Thyroid gland (tissue), 4 donors: ENCODE data around the gene SLC38A11.
"Not testable (repeated sequence)": the region's sequence is repeated elsewhere in the genome, so short reads cannot be mapped to it uniquely, and the experiment has no call there.

Experiments
- POLR2A ChIP-seq, 2 donors: fragments of 450-650 bp; IDR thresholded peaks; one replicate each; pipeline ENCODE4 v1.6.1; 2017; ENCODE audit warnings: antibody characterized with exemption in 2 of 2, mild to moderate bottlenecking in 2 of 2, moderate library complexity in 1 of 2
- TF ChIP-seq, protein P1 (sequence below), 6 experiments: fragments of 200-600 bp in 3 of 6; fragments of 450-650 bp in 3 of 6; sonication (generic) in 3 of 6; IDR thresholded peaks; one replicate each; pipeline ENCODE4 v1.5.1; 2016 to 2019; ENCODE audit warnings: antibody characterized with exemption in 6 of 6, mild to moderate bottlenecking in 2 of 6, inconsistent platforms in 1 of 6, moderate library complexity in 1 of 6

DNA sequence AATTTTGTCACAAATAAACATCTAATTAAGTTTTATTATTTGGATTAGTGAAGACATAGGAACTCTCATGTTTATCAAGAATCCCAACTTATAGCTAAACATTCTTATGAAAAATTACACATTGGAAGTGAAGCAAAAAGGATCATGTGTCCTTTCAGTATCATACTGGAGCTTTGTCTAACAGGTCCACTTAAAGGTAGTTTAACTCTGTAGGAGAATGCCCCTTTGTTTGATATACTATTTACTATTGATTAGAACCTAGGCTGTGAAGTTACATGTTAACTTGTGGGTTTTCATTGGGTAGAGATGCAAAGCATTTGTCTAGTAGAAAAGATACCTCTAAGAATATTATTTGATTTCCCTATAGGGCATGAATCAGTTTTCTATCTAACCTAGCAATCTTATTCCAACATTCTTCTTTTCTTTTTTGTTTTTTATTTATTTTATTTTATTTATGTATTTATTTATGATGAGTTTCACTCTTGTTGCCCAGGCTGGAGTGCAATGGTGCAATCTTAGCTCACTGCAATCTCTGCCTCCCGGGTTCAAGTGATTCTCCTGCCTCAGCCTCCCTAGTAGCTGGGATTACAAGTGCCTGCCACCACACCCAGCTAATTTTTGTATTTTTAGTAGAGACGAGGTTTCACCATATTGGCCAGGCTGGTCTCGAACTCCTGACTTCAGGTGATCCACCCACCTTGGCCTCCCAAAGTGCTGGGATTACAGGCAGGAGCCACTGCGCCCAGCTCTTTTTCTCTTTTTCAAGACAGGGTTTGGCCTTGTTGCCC lies 95.2 kb downstream of the SLC38A11 start:
- not testable (repeated sequence) for TF ChIP-seq POLR2A (IDR thresholded peaks at IDR 0.05)
- TF ChIP-seq, protein P1, sequence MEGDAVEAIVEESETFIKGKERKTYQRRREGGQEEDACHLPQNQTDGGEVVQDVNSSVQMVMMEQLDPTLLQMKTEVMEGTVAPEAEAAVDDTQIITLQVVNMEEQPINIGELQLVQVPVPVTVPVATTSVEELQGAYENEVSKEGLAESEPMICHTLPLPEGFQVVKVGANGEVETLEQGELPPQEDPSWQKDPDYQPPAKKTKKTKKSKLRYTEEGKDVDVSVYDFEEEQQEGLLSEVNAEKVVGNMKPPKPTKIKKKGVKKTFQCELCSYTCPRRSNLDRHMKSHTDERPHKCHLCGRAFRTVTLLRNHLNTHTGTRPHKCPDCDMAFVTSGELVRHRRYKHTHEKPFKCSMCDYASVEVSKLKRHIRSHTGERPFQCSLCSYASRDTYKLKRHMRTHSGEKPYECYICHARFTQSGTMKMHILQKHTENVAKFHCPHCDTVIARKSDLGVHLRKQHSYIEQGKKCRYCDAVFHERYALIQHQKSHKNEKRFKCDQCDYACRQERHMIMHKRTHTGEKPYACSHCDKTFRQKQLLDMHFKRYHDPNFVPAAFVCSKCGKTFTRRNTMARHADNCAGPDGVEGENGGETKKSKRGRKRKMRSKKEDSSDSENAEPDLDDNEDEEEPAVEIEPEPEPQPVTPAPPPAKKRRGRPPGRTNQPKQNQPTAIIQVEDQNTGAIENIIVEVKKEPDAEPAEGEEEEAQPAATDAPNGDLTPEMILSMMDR (IDR thresholded peaks at IDR 0.05), result not testable (repeated sequence)
